ENCODE measurements around the gene NCAPG2. TPM values are rescaled to one million over a fixed set of nuclear protein-coding genes. Genes with fewer than 3 reads are reported as not detected.

Gene NCAPG2
- total and polyA plus RNA-seq, 4 donors, result 2.9 to 9.2 (median 5.4) TPM

GRCh38 chr7:158695056-158695455 is 9.5 kb downstream of the NCAPG2 start:
- Histone ChIP-seq H3K4me1 (ENCODE audit: control insufficient read depth in 1 of 2, insufficient read depth in 2 of 2, low read length in 2 of 2) (peaks cover 0 to 3% of the 10 kb centered on the region in 2 donors), H3K27ac (ENCODE audit: low read depth in 1 of 2, low read length in 2 of 2) (no peak overlapping the region), H3K27me3 (ENCODE audit: control insufficient read depth in 1 of 2, insufficient read depth in 2 of 2, low read length in 1 of 2) (no peaks in the 10 kb centered on the region), H3K9me3 (ENCODE audit: control insufficient read depth, low read length) (no peaks in the 10 kb centered on the region), H3K36me3 (ENCODE audit: control insufficient read depth in 1 of 2, insufficient read depth in 2 of 2, low read length in 1 of 2) (no peaks in the 10 kb centered on the region), H3K4me3 (ENCODE audit: low read length in 2 of 2) (no peak overlapping the region)
- WGBS, 2 donors, result 66% methylated on average over 3 of the region's 3 CpGs
- DNase-seq (no peak), ATAC-seq (ENCODE audit: low FRiP score) (no peak)
- intact Hi-C loops (cut with DNase I), result loop anchor here in 1 of 2 donors (2.0 kb wide), 1 partner anchor 282 kb away; no protein-coding TSS in a partner anchor

GRCh38 chr7:158694650-158695049 is 10.0 kb downstream of the NCAPG2 start:
- Histone ChIP-seq H3K9me3 (ENCODE audit: control insufficient read depth, low read length) (no peaks in the 10 kb centered on the region), H3K4me3 (ENCODE audit: low read length in 2 of 2) (no peak overlapping the region), H3K27me3 (ENCODE audit: control insufficient read depth in 1 of 2, insufficient read depth in 2 of 2, low read length in 1 of 2) (no peaks in the 10 kb centered on the region), H3K36me3 (ENCODE audit: control insufficient read depth in 1 of 2, insufficient read depth in 2 of 2, low read length in 1 of 2) (no peaks in the 10 kb centered on the region), H3K4me1 (ENCODE audit: control insufficient read depth in 1 of 2, insufficient read depth in 2 of 2, low read length in 2 of 2) (peaks cover 0 to 3% of the 10 kb centered on the region in 2 donors), H3K27ac (ENCODE audit: low read depth in 1 of 2, low read length in 2 of 2) (no peak overlapping the region)
- 81 to 86% methylated on average over 6 of the region's 6 CpGs for WGBS, 2 donors
- ATAC-seq (ENCODE audit: low FRiP score) (no peak), DNase-seq (no peak)
- intact Hi-C loops (cut with DNase I), result loop anchor here in 1 of 2 donors (2.0 kb wide), 1 partner anchor 282 kb away; no protein-coding TSS in a partner anchor

- DNase-seq, result no peak
- Histone ChIP-seq H3K27ac (ENCODE audit: low read depth in 1 of 2, low read length in 2 of 2) (no peak overlapping the region), H3K9me3 (ENCODE audit: control insufficient read depth, low read length) (no peaks in the 10 kb centered on the region), H3K4me3 (ENCODE audit: low read length in 2 of 2) (no peak overlapping the region), H3K4me1 (ENCODE audit: control insufficient read depth in 1 of 2, insufficient read depth in 2 of 2, low read length in 2 of 2) (no peaks in the 10 kb centered on the region), H3K27me3 (ENCODE audit: control insufficient read depth in 1 of 2, insufficient read depth in 2 of 2, low read length in 1 of 2) (no peaks in the 10 kb centered on the region), H3K36me3 (ENCODE audit: control insufficient read depth in 1 of 2, insufficient read depth in 2 of 2, low read length in 1 of 2) (no peaks in the 10 kb centered on the region)
- WGBS, 2 donors, result 93 to 98% methylated on average over 2 of the region's 2 CpGs
- intact Hi-C loops (cut with DNase I), result no loop called here
- no peak for ATAC-seq (ENCODE audit: low FRiP score)
Measured at GRCh38 chr7:158689488-158689887, 15.1 kb downstream of the NCAPG2 start.

- DNase-seq, result no peak
- Histone ChIP-seq H3K4me1 (ENCODE audit: control insufficient read depth in 1 of 2, insufficient read depth in 2 of 2, low read length in 2 of 2) (no peaks in the 10 kb centered on the region), H3K9me3 (ENCODE audit: control insufficient read depth, low read length) (no peaks in the 10 kb centered on the region), H3K27me3 (ENCODE audit: control insufficient read depth in 1 of 2, insufficient read depth in 2 of 2, low read length in 1 of 2) (no peaks in the 10 kb centered on the region), H3K36me3 (ENCODE audit: control insufficient read depth in 1 of 2, insufficient read depth in 2 of 2, low read length in 1 of 2) (no peaks in the 10 kb centered on the region), H3K4me3 (ENCODE audit: low read length in 2 of 2) (no peak overlapping the region), H3K27ac (ENCODE audit: low read depth in 1 of 2, low read length in 2 of 2) (no peak overlapping the region)
- ATAC-seq (ENCODE audit: low FRiP score), result no peak
- WGBS, 2 donors, result 92 to 95% methylated on average over 7 of the region's 7 CpGs
- intact Hi-C loops (cut with DNase I), result no loop called here
Measured at GRCh38 chr7:158687406-158687805, 17.2 kb downstream of the NCAPG2 start.

- Histone ChIP-seq H3K36me3 (ENCODE audit: control insufficient read depth in 1 of 2, insufficient read depth in 2 of 2, low read length in 1 of 2) (no peaks in the 10 kb centered on the region), H3K9me3 (ENCODE audit: control insufficient read depth, low read length) (no peaks in the 10 kb centered on the region), H3K27me3 (ENCODE audit: control insufficient read depth in 1 of 2, insufficient read depth in 2 of 2, low read length in 1 of 2) (no peaks in the 10 kb centered on the region), H3K27ac (ENCODE audit: low read depth in 1 of 2, low read length in 2 of 2) (no peak overlapping the region), H3K4me3 (ENCODE audit: low read length in 2 of 2) (no peak overlapping the region), H3K4me1 (ENCODE audit: control insufficient read depth in 1 of 2, insufficient read depth in 2 of 2, low read length in 2 of 2) (no peaks in the 10 kb centered on the region)
- intact Hi-C loops (cut with DNase I), result no loop called here
- WGBS, 2 donors, result 90 to 92% methylated on average over 4 of the region's 4 CpGs
- ATAC-seq (ENCODE audit: low FRiP score) (no peak), DNase-seq (no peak)
Measured at GRCh38 chr7:158685693-158686092, 18.9 kb downstream of the NCAPG2 start.

- Histone ChIP-seq H3K27me3 (ENCODE audit: control insufficient read depth in 1 of 2, insufficient read depth in 2 of 2, low read length in 1 of 2) (no peaks in the 10 kb centered on the region), H3K9me3 (ENCODE audit: control insufficient read depth, low read length) (no peaks in the 10 kb centered on the region), H3K36me3 (ENCODE audit: control insufficient read depth in 1 of 2, insufficient read depth in 2 of 2, low read length in 1 of 2) (no peaks in the 10 kb centered on the region), H3K27ac (ENCODE audit: low read depth in 1 of 2, low read length in 2 of 2) (no peak overlapping the region), H3K4me3 (ENCODE audit: low read length in 2 of 2) (no peak overlapping the region), H3K4me1 (ENCODE audit: control insufficient read depth in 1 of 2, insufficient read depth in 2 of 2, low read length in 2 of 2) (no peaks in the 10 kb centered on the region)
- no peak for ATAC-seq (ENCODE audit: low FRiP score)
- 77 to 89% methylated on average over 1 of the region's 1 CpG for WGBS, 2 donors
- no peak for DNase-seq
- intact Hi-C loops (cut with DNase I), result no loop called here
Measured at GRCh38 chr7:158684329-158684728, 20.3 kb downstream of the NCAPG2 start.

- no peak overlapping the region for H3K27ac ChIP-seq (ENCODE audit: low read depth in 1 of 2, low read length in 2 of 2)
- no peak overlapping the region for H3K4me3 ChIP-seq (ENCODE audit: low read length in 2 of 2)
- DNase-seq, result no peak
- H3K9me3 ChIP-seq (ENCODE audit: control insufficient read depth, low read length), result no peaks in the 10 kb centered on the region
- no peak for ATAC-seq (ENCODE audit: low FRiP score)
- H3K27me3 ChIP-seq (ENCODE audit: control insufficient read depth in 1 of 2, insufficient read depth in 2 of 2, low read length in 1 of 2), result no peaks in the 10 kb centered on the region
- no peaks in the 10 kb centered on the region for H3K4me1 ChIP-seq (ENCODE audit: control insufficient read depth in 1 of 2, insufficient read depth in 2 of 2, low read length in 2 of 2)
- H3K36me3 ChIP-seq (ENCODE audit: control insufficient read depth in 1 of 2, insufficient read depth in 2 of 2, low read length in 1 of 2), result no peaks in the 10 kb centered on the region
- intact Hi-C loops (cut with DNase I), result no loop called here
- 81 to 86% methylated on average over 2 of the region's 2 CpGs for WGBS, 2 donors
Measured at GRCh38 chr7:158683541-158683940, 21.1 kb downstream of the NCAPG2 start.

GRCh38 chr7:158682456-158682855 is 22.1 kb downstream of the NCAPG2 start:
- no peak for ATAC-seq (ENCODE audit: low FRiP score)
- DNase-seq, result no peak
- no peaks in the 10 kb centered on the region for H3K4me1 ChIP-seq (ENCODE audit: control insufficient read depth in 1 of 2, insufficient read depth in 2 of 2, low read length in 2 of 2)
- no peaks in the 10 kb centered on the region for H3K36me3 ChIP-seq (ENCODE audit: control insufficient read depth in 1 of 2, insufficient read depth in 2 of 2, low read length in 1 of 2)
- no peaks in the 10 kb centered on the region for H3K9me3 ChIP-seq (ENCODE audit: control insufficient read depth, low read length)
- no peak overlapping the region for H3K27ac ChIP-seq (ENCODE audit: low read depth in 1 of 2, low read length in 2 of 2)
- intact Hi-C loops (cut with DNase I), result no loop called here
- H3K4me3 ChIP-seq (ENCODE audit: low read length in 2 of 2), result no peak overlapping the region
- H3K27me3 ChIP-seq (ENCODE audit: control insufficient read depth in 1 of 2, insufficient read depth in 2 of 2, low read length in 1 of 2), result no peaks in the 10 kb centered on the region

GRCh38 chr7:158680754-158681153 is 23.9 kb downstream of the NCAPG2 start:
- H3K36me3 ChIP-seq (ENCODE audit: control insufficient read depth in 1 of 2, insufficient read depth in 2 of 2, low read length in 1 of 2), result no peaks in the 10 kb centered on the region
- no peak overlapping the region for H3K27ac ChIP-seq (ENCODE audit: low read depth in 1 of 2, low read length in 2 of 2)
- no peaks in the 10 kb centered on the region for H3K9me3 ChIP-seq (ENCODE audit: control insufficient read depth, low read length)
- H3K4me3 ChIP-seq (ENCODE audit: low read length in 2 of 2), result no peak overlapping the region
- 68 to 86% methylated on average over 3 of the region's 3 CpGs for WGBS, 2 donors
- intact Hi-C loops (cut with DNase I), result no loop called here
- H3K27me3 ChIP-seq (ENCODE audit: control insufficient read depth in 1 of 2, insufficient read depth in 2 of 2, low read length in 1 of 2), result no peaks in the 10 kb centered on the region
- H3K4me1 ChIP-seq (ENCODE audit: control insufficient read depth in 1 of 2, insufficient read depth in 2 of 2, low read length in 2 of 2), result no peaks in the 10 kb centered on the region
- ATAC-seq (ENCODE audit: low FRiP score), result no peak
- DNase-seq, result no peak

All from aorta (tissue), 5 donors.